Glomerular visceral epithelial cell (primary cell): ENCODE results near the gene HAUS7.

Experiments used
- DNase-seq: peaks from one replicate; pipeline ENCODE4 v3.0.0-alpha.2; 2016; ENCODE audit errors: extremely low spot score

The HAUS7 gene

GRCh38 chrX:153470411-153471363, at the start of gene HAUS7:
TSS of gene HAUS7 (minus strand) at chrX:153470576. CDS start at chrX:153470557, 19 bp downstream.
- DNase-seq, result peak; percentile 92

- DNase-seq, result no peak
Measured at GRCh38 chrX:153519569-153520286, 49.4 kb upstream of the HAUS7 start.

GRCh38 chrX:153517946-153518834, 47.8 kb upstream of the HAUS7 start:
- DNase-seq, result no peak

- DNase-seq, result no peak
Measured at GRCh38 chrX:153517423-153517822, 47.0 kb upstream of the HAUS7 start, which contains the start of gene ATP2B3. TSS of gene ATP2B3 (plus strand) at chrX:153517642. CDS start at chrX:153536248, 18,606 bp downstream.

GRCh38 chrX:153516073-153516472, 45.7 kb upstream of the HAUS7 start:
- no peak for DNase-seq

- DNase-seq, result no peak
Measured at GRCh38 chrX:153515435-153515834, 45.1 kb upstream of the HAUS7 start.

- no peak for DNase-seq
Measured at GRCh38 chrX:153514259-153514658, 43.9 kb upstream of the HAUS7 start.

GRCh38 chrX:153513265-153513664, 42.9 kb upstream of the HAUS7 start:
- DNase-seq, result no peak

- no peak for DNase-seq
Measured at GRCh38 chrX:153512501-153512893, 42.1 kb upstream of the HAUS7 start.

- DNase-seq, result no peak
Measured at GRCh38 chrX:153511784-153512500, 41.6 kb upstream of the HAUS7 start.

- DNase-seq, result no peak
Measured at GRCh38 chrX:153510383-153510782, 40.0 kb upstream of the HAUS7 start.

- no peak for DNase-seq
Measured at GRCh38 chrX:153509592-153509991, 39.2 kb upstream of the HAUS7 start.

GRCh38 chrX:153507484-153508178, 37.3 kb upstream of the HAUS7 start:
- DNase-seq, result peak; percentile 58

- no peak for DNase-seq
Measured at GRCh38 chrX:153505361-153505760, 35.0 kb upstream of the HAUS7 start.

GRCh38 chrX:153504445-153505016, 34.2 kb upstream of the HAUS7 start:
- no peak for DNase-seq

GRCh38 chrX:153502796-153503195, 32.4 kb upstream of the HAUS7 start:
- no peak for DNase-seq

- no peak for DNase-seq
Measured at GRCh38 chrX:153502131-153502530, 31.8 kb upstream of the HAUS7 start.

GRCh38 chrX:153501530-153501929, 31.2 kb upstream of the HAUS7 start:
- DNase-seq, result no peak

GRCh38 chrX:153500676-153501280, 30.4 kb upstream of the HAUS7 start:
- DNase-seq, result no peak

- DNase-seq, result no peak
Measured at GRCh38 chrX:153499876-153500275, 29.5 kb upstream of the HAUS7 start.
